ENCODE measurements around the gene SPART.
"Not testable (repeated sequence)": the region's sequence is repeated elsewhere in the genome, so short reads cannot be mapped to it uniquely, and the experiment has no call there.

Gene SPART

GRCh38 chr13:36343766-36344165 is 2.4 kb downstream of the SPART start:
- Mint-ChIP-seq H3K27ac (peak overlapping the region; percentile 4), H3K9me3 (no peaks in the 10 kb centered on the region), H3K4me1 (ENCODE audit: low read depth) (peaks cover 25% of the 10 kb centered on the region), H3K27me3 (ENCODE audit: low read depth) (peaks cover 6% of the 10 kb centered on the region), H3K4me3 (peak overlapping the region; percentile 87), H3K36me3 (ENCODE audit: low read depth) (peaks cover 4% of the 10 kb centered on the region)
- no peak for DNase-seq (ENCODE audit: low spot score)

GRCh38 chr13:36342715-36343114 is 3.5 kb downstream of the SPART start:
- Mint-ChIP-seq H3K27ac (no peak overlapping the region), H3K9me3 (no peaks in the 10 kb centered on the region), H3K27me3 (ENCODE audit: low read depth) (peaks cover 6% of the 10 kb centered on the region), H3K36me3 (ENCODE audit: low read depth) (peaks cover 4% of the 10 kb centered on the region), H3K4me1 (ENCODE audit: low read depth) (peaks cover 25% of the 10 kb centered on the region), H3K4me3 (no peak overlapping the region)
- no peak for DNase-seq (ENCODE audit: low spot score)

- Mint-ChIP-seq H3K4me3 (no peak overlapping the region), H3K9me3 (no peaks in the 10 kb centered on the region), H3K36me3 (ENCODE audit: low read depth) (peaks cover 6% of the 10 kb centered on the region), H3K4me1 (ENCODE audit: low read depth) (peaks cover 26% of the 10 kb centered on the region), H3K27me3 (ENCODE audit: low read depth) (peaks cover 6% of the 10 kb centered on the region), H3K27ac (no peak overlapping the region)
- no peak for DNase-seq (ENCODE audit: low spot score)
Observed at GRCh38 chr13:36341718-36342117, 4.5 kb downstream of the SPART start.

- DNase-seq (ENCODE audit: low spot score) = no peak
- H3K36me3 Mint-ChIP-seq (ENCODE audit: low read depth) = peaks cover 2% of the 10 kb centered on the region
- H3K4me3 Mint-ChIP-seq = no peak overlapping the region
- H3K9me3 Mint-ChIP-seq = no peaks in the 10 kb centered on the region
- H3K4me1 Mint-ChIP-seq (ENCODE audit: low read depth) = peaks cover 30% of the 10 kb centered on the region
- peaks cover under 1% of the 10 kb centered on the region for H3K27me3 Mint-ChIP-seq (ENCODE audit: low read depth)
- no peak overlapping the region for H3K27ac Mint-ChIP-seq
Observed at GRCh38 chr13:36339600-36340155, 6.5 kb downstream of the SPART start.

DNA sequence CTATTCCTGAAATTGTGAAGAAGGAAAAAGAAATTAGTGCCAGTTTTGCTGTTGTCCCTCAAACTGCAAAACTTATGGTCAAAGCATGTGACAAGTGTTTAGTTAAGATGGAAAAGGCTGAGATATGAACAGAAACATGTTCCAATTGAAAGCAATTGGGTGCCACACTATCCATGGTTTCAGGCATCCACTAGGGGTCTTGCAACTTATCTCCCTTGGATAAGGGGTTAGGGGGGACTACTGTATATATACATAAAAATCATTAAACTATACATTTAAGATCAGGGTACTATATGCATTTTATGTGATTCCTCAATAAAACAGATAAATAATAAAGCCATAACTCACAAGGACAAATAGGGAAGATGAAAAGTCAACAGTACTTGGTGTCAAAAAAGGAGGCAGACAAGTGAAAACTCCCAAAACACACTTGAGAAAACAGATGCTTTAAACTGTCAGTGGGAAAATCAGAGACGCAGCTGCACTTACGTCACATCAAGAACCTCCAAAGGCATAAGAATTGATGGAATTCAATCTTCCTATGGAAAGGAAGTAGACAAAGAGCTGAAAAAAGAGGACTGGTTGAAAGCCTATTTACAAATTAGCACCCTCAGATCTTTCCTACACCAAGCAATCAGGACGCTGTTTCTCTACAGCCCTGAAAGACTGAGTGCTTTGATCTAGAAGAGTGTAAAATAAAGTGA is 8.1 kb downstream of the SPART start:
- Mint-ChIP-seq H3K4me3 (no peak overlapping the region), H3K36me3 (ENCODE audit: low read depth) (peaks cover 6% of the 10 kb centered on the region), H3K9me3 (no peaks in the 10 kb centered on the region), H3K4me1 (ENCODE audit: low read depth) (peaks cover 26% of the 10 kb centered on the region), H3K27ac (no peak overlapping the region), H3K27me3 (ENCODE audit: low read depth) (no peaks in the 10 kb centered on the region)
- no peak for DNase-seq (ENCODE audit: low spot score)

GRCh38 chr13:36332986-36333385 is 13.2 kb downstream of the SPART start:
- no peak for DNase-seq (ENCODE audit: low spot score)

GRCh38 chr13:36332255-36332654 is 13.9 kb downstream of the SPART start:
- H3K36me3 Mint-ChIP-seq (ENCODE audit: low read depth) = peaks cover 30% of the 10 kb centered on the region
- DNase-seq (ENCODE audit: low spot score); H3K4me3 Mint-ChIP-seq; H3K27ac Mint-ChIP-seq; H3K27me3 Mint-ChIP-seq (ENCODE audit: low read depth); H3K9me3 Mint-ChIP-seq: not testable (repeated sequence)
- H3K4me1 Mint-ChIP-seq (ENCODE audit: low read depth) = peaks cover 18% of the 10 kb centered on the region

More at GRCh38 chr13:36332986-36333385, 13.2 kb downstream of the SPART start:
- H3K27me3 Mint-ChIP-seq (ENCODE audit: low read depth) = no peaks in the 10 kb centered on the region
- no peak overlapping the region for H3K4me3 Mint-ChIP-seq
- H3K4me1 Mint-ChIP-seq (ENCODE audit: low read depth) = peaks cover 19% of the 10 kb centered on the region
- H3K36me3 Mint-ChIP-seq (ENCODE audit: low read depth) = peaks cover 26% of the 10 kb centered on the region
- H3K9me3 Mint-ChIP-seq = no peaks in the 10 kb centered on the region
- no peak overlapping the region for H3K27ac Mint-ChIP-seq

- peaks cover 10% of the 10 kb centered on the region for H3K4me1 Mint-ChIP-seq (ENCODE audit: low read depth)
- no peak for DNase-seq (ENCODE audit: low spot score)
- no peaks in the 10 kb centered on the region for H3K9me3 Mint-ChIP-seq
- peaks cover 35% of the 10 kb centered on the region for H3K36me3 Mint-ChIP-seq (ENCODE audit: low read depth)
- no peak overlapping the region for H3K4me3 Mint-ChIP-seq
- no peak overlapping the region for H3K27ac Mint-ChIP-seq
- no peaks in the 10 kb centered on the region for H3K27me3 Mint-ChIP-seq (ENCODE audit: low read depth)
Observed at GRCh38 chr13:36331280-36331679, 14.9 kb downstream of the SPART start.

DNA sequence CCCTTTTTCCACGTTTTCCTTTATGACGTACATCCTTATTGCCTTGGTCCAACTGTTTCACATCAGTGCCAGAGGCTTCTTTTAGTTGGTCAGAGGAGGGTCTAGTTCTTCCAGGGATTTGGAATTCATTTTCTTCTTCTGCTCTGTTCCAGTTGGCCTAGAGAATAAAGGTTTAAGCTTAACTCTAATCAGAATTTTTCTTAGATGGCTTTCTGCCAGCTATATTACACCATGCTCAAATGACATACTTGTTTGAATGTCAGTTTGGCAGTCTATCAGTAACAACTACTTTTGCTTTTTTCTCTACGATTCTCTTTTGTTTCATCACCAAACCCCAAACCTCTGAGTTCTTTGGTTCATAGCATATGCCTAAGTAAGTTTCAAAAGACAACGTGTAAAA is 16.8 kb downstream of the SPART start:
- Mint-ChIP-seq H3K4me1 (ENCODE audit: low read depth) (peaks cover 9% of the 10 kb centered on the region), H3K36me3 (ENCODE audit: low read depth) (peaks cover 46% of the 10 kb centered on the region), H3K9me3 (no peaks in the 10 kb centered on the region), H3K4me3 (no peak overlapping the region), H3K27me3 (ENCODE audit: low read depth) (no peaks in the 10 kb centered on the region), H3K27ac (no peak overlapping the region)
- no peak for DNase-seq (ENCODE audit: low spot score)

- peaks cover 8% of the 10 kb centered on the region for H3K4me1 Mint-ChIP-seq (ENCODE audit: low read depth)
- H3K9me3 Mint-ChIP-seq = no peaks in the 10 kb centered on the region
- no peak for DNase-seq (ENCODE audit: low spot score)
- H3K4me3 Mint-ChIP-seq = no peak overlapping the region
- no peak overlapping the region for H3K27ac Mint-ChIP-seq
- H3K36me3 Mint-ChIP-seq (ENCODE audit: low read depth) = peaks cover 48% of the 10 kb centered on the region
- no peaks in the 10 kb centered on the region for H3K27me3 Mint-ChIP-seq (ENCODE audit: low read depth)
Observed at GRCh38 chr13:36328821-36329220, 17.4 kb downstream of the SPART start.

- peaks cover 45% of the 10 kb centered on the region for H3K36me3 Mint-ChIP-seq (ENCODE audit: low read depth)
- no peaks in the 10 kb centered on the region for H3K27me3 Mint-ChIP-seq (ENCODE audit: low read depth)
- no peak for DNase-seq (ENCODE audit: low spot score)
- no peak overlapping the region for H3K4me3 Mint-ChIP-seq
- H3K9me3 Mint-ChIP-seq = no peaks in the 10 kb centered on the region
- no peak overlapping the region for H3K27ac Mint-ChIP-seq
- H3K4me1 Mint-ChIP-seq (ENCODE audit: low read depth) = peaks cover 4% of the 10 kb centered on the region
Observed at GRCh38 chr13:36325912-36326311, 20.3 kb downstream of the SPART start.

DNA sequence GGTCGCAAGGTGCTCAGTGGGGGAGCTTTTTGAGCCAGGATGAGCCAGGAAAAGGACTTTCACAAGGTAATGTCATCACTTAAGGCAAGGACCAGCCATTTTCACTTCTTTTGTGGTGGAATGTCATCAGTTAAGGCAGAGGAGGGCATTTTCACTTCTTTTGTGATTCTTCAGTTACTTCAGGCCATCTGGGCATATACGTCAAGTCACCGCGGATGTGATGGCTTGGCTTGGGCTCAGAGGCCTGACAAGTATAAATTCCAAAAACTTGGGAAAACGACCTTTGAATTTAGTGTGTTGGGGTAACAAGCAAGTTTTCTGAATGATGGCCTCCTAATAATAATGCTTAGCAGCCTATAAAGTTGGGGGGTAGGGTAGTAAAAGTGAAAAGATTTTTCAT is 21.3 kb downstream of the SPART start:
- DNase-seq (ENCODE audit: low spot score); H3K27me3 Mint-ChIP-seq (ENCODE audit: low read depth); H3K9me3 Mint-ChIP-seq; H3K4me3 Mint-ChIP-seq; H3K4me1 Mint-ChIP-seq (ENCODE audit: low read depth); H3K27ac Mint-ChIP-seq: not testable (repeated sequence)
- peaks cover 40% of the 10 kb centered on the region for H3K36me3 Mint-ChIP-seq (ENCODE audit: low read depth)

DNA sequence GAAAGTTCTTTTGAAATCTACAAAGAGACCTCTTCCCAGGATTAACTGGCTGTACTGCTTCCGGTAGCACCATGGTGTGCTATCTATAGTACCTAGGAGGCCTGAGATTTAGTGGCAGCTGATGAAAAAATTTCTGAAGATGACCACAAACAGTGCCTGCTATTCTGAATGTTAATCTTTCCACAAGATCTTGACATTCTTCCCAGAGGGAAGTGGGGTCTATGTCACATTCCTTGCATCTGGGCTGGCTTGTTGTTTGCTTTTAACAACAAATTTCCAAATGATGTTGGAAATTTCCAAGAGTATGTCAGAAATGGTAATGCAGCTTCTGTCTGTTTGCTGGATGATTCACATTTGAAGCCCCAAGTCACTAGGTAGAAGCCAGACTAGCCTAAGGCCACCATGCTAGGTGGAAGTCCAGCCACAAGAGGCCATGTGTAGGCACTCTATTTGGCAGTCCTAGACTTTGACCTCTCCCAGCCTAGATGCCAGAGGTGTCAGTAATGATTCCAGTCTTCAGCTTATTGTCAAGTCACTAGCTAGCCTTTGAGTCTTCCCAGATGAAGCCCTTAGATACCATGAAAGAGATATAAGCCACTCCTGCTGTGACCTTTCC is 22.1 kb downstream of the SPART start:
- Mint-ChIP-seq H3K27ac (no peak overlapping the region), H3K27me3 (ENCODE audit: low read depth) (no peaks in the 10 kb centered on the region), H3K9me3 (no peaks in the 10 kb centered on the region), H3K4me1 (ENCODE audit: low read depth) (peaks cover 4% of the 10 kb centered on the region), H3K4me3 (no peak overlapping the region), H3K36me3 (ENCODE audit: low read depth) (peaks cover 37% of the 10 kb centered on the region)
- DNase-seq (ENCODE audit: low spot score) = no peak

GRCh38 chr13:36323408-36323807 is 22.8 kb downstream of the SPART start:
- Mint-ChIP-seq H3K9me3 (no peaks in the 10 kb centered on the region), H3K27me3 (ENCODE audit: low read depth) (no peaks in the 10 kb centered on the region), H3K36me3 (ENCODE audit: low read depth) (peaks cover 30% of the 10 kb centered on the region), H3K4me1 (ENCODE audit: low read depth) (peaks cover 4% of the 10 kb centered on the region), H3K4me3 (no peak overlapping the region), H3K27ac (no peak overlapping the region)
- no peak for DNase-seq (ENCODE audit: low spot score)

Measured in T-helper 2 cell treated with Interferon-gamma antibody and Interleukin-4, amounts not matched to agents 5 μg/mL and 100 μg/mL, for 36 hours (primary cell).